Measurements from ENCODE around the gene REM1. TPM values are rescaled to one million over a fixed set of nuclear protein-coding genes. Genes with fewer than 3 reads are reported as not detected.

REM1 gene
- total RNA-seq, 2 donors from 2014 or later = 4.3 TPM

- DNase-seq (ENCODE audit: low spot score) (no peak), ATAC-seq (ENCODE audit: insufficient number of reproducible peaks, low FRiP score, low read depth) (no peak)
- TF ChIP-seq, protein P1, sequence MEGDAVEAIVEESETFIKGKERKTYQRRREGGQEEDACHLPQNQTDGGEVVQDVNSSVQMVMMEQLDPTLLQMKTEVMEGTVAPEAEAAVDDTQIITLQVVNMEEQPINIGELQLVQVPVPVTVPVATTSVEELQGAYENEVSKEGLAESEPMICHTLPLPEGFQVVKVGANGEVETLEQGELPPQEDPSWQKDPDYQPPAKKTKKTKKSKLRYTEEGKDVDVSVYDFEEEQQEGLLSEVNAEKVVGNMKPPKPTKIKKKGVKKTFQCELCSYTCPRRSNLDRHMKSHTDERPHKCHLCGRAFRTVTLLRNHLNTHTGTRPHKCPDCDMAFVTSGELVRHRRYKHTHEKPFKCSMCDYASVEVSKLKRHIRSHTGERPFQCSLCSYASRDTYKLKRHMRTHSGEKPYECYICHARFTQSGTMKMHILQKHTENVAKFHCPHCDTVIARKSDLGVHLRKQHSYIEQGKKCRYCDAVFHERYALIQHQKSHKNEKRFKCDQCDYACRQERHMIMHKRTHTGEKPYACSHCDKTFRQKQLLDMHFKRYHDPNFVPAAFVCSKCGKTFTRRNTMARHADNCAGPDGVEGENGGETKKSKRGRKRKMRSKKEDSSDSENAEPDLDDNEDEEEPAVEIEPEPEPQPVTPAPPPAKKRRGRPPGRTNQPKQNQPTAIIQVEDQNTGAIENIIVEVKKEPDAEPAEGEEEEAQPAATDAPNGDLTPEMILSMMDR (IDR thresholded peaks at IDR 0.05) = no peak
- Histone ChIP-seq H3K4me3 (no peak overlapping the region), H3K27ac (no peak overlapping the region), H3K4me1 (ENCODE audit: control insufficient read depth in 1 of 2, low read depth in 2 of 2) (peaks cover 0 to 16% of the 10 kb centered on the region in 2 donors), H3K36me3 (no peaks in the 10 kb centered on the region), H3K9me3 (no peaks in the 10 kb centered on the region), H3K27me3 (replicated peaks; ENCODE audit: insufficient read depth) (no peaks in the 10 kb centered on the region)
Measured at GRCh38 chr20:31489152-31489551, 14.1 kb downstream of the REM1 start.

- TF ChIP-seq, protein P1 (IDR thresholded peaks at IDR 0.05) = no peak
- DNase-seq (ENCODE audit: low spot score) (no peak), ATAC-seq (ENCODE audit: insufficient number of reproducible peaks, low FRiP score, low read depth) (no peak)
- no peak overlapping the region for H3K4me3 ChIP-seq
- peaks cover 0 to 9% of the 10 kb centered on the region in 2 donors for H3K4me1 ChIP-seq (ENCODE audit: control insufficient read depth in 1 of 2, low read depth in 2 of 2)
- no peaks in the 10 kb centered on the region for H3K36me3 ChIP-seq
- no peaks in the 10 kb centered on the region for H3K9me3 ChIP-seq
- H3K27me3 ChIP-seq (replicated peaks; ENCODE audit: insufficient read depth) = no peaks in the 10 kb centered on the region
- no peak overlapping the region for H3K27ac ChIP-seq
Measured at GRCh38 chr20:31490752-31491151, 15.7 kb downstream of the REM1 start.

- H3K36me3 ChIP-seq = no peaks in the 10 kb centered on the region
- ATAC-seq (ENCODE audit: insufficient number of reproducible peaks, low FRiP score, low read depth) (no peak), DNase-seq (ENCODE audit: low spot score) (no peak)
- no peaks in the 10 kb centered on the region for H3K27me3 ChIP-seq (replicated peaks; ENCODE audit: insufficient read depth)
- peaks cover 15 to 28% of the 10 kb centered on the region in 2 donors for H3K4me1 ChIP-seq (ENCODE audit: control insufficient read depth in 1 of 2, low read depth in 2 of 2)
- TF ChIP-seq, protein P1 (IDR thresholded peaks at IDR 0.05) = peak; percentile 21
- no peak overlapping the region for H3K27ac ChIP-seq
- H3K4me3 ChIP-seq = no peak overlapping the region
- H3K9me3 ChIP-seq = no peaks in the 10 kb centered on the region
Measured at GRCh38 chr20:31494131-31494530, 19.0 kb downstream of the REM1 start.

- H3K4me3 ChIP-seq = peak overlapping the region; percentile 56
Measured at GRCh38 chr20:31496761-31497295, 21.7 kb downstream of the REM1 start.

DNA sequence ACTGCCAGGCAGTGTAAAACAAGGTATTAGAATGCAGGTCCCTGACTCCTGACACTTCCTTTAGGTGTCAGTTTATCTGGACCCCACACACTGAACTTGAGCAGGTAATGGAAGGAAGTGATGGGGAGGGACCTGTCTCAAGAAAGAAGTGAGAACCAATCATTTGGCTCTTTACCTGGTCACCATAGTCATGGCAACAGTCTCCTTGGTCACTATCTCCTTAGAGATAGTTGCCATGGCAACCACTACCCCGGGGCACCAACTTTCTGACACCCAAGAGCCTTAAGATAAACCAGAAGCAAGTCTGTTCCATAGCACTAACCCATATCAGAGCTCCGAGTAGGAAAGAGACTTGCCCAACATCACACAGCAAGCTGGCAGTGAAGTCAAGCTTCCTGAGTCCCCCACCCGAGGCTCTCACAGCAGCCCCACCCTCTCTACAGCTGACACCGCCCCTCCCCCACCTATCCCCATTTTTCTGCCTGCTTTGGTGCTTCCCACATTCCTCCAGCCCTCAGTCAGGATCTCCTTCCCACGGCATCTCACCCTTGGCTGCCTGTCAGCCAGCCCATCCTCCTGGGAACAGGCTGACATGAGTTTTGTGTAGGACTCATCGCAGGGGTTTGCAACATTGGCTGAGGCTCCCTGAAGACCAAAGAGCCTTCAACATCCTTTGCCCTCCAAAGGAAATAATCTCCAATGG lies 22.9 kb downstream of the REM1 start:
- no peak for ATAC-seq (ENCODE audit: insufficient number of reproducible peaks, low FRiP score, low read depth)
- H3K27ac ChIP-seq = peak overlapping the region; percentile 53 to 79
- DNase-seq (ENCODE audit: low spot score) = no peak

More at GRCh38 chr20:31496761-31497295, 21.7 kb downstream of the REM1 start:
- Histone ChIP-seq H3K27ac (peak overlapping the region; percentile 53 to 79), H3K36me3 (no peaks in the 10 kb centered on the region), H3K27me3 (replicated peaks; ENCODE audit: insufficient read depth) (no peaks in the 10 kb centered on the region), H3K9me3 (no peaks in the 10 kb centered on the region), H3K4me1 (ENCODE audit: control insufficient read depth in 1 of 2, low read depth in 2 of 2) (peaks cover 15 to 28% of the 10 kb centered on the region in 2 donors)
- DNase-seq (ENCODE audit: low spot score) = peak; percentile 45
- TF ChIP-seq, protein P1 (IDR thresholded peaks at IDR 0.05) = no peak
- ATAC-seq (ENCODE audit: insufficient number of reproducible peaks, low FRiP score, low read depth) = peak; percentile 74

More for the DNA sequence above, 22.9 kb downstream of the REM1 start:
- no peaks in the 10 kb centered on the region for H3K27me3 ChIP-seq (replicated peaks; ENCODE audit: insufficient read depth)
- no peak overlapping the region for H3K4me3 ChIP-seq
- no peaks in the 10 kb centered on the region for H3K9me3 ChIP-seq
- TF ChIP-seq, protein P1 (IDR thresholded peaks at IDR 0.05) = no peak
- H3K4me1 ChIP-seq (ENCODE audit: control insufficient read depth in 1 of 2, low read depth in 2 of 2) = peaks cover 15 to 28% of the 10 kb centered on the region in 2 donors
- no peaks in the 10 kb centered on the region for H3K36me3 ChIP-seq
